ENCODE data around the gene PLCL2. TPM values are rescaled to one million over a fixed set of nuclear protein-coding genes. Genes with fewer than 3 reads are reported as not detected.
A peak's percentile ranks its signal among the peaks of the same experiment; 100 is the strongest.

PLCL2 gene
- 9.2 and 9.9 TPM in 2 replicates for total RNA-seq

- DNase-seq (ENCODE audit: low read depth in 2 of 2), result peak; percentile 31 to 62
Measured at GRCh38 chr3:16884748-16885592, at the start of gene PLCL2. Gene PLCL2, plus strand, starts transcription at chr3:16884955. Its CDS starts 85 bp downstream, at chr3:16885040.

GRCh38 chr3:16836505-16837237 is 48.1 kb upstream of the PLCL2 start:
- no peak for DNase-seq (ENCODE audit: low read depth in 2 of 2)

GRCh38 chr3:16837602-16838001 is 47.2 kb upstream of the PLCL2 start:
- DNase-seq (ENCODE audit: low read depth in 2 of 2), result no peak

GRCh38 chr3:16838561-16838960 is 46.2 kb upstream of the PLCL2 start:
- no peak for DNase-seq (ENCODE audit: low read depth in 2 of 2)

- DNase-seq (ENCODE audit: low read depth in 2 of 2), result peak in 1 of 2 donors; percentile 45
Measured at GRCh38 chr3:16839271-16840100, 45.3 kb upstream of the PLCL2 start.

GRCh38 chr3:16840101-16840424 is 44.7 kb upstream of the PLCL2 start:
- DNase-seq (ENCODE audit: low read depth in 2 of 2), result peak in 1 of 2 donors; percentile 53

GRCh38 chr3:16841041-16841753 is 43.6 kb upstream of the PLCL2 start:
- DNase-seq (ENCODE audit: low read depth in 2 of 2), result no peak

GRCh38 chr3:16841904-16842271 is 42.9 kb upstream of the PLCL2 start:
- DNase-seq (ENCODE audit: low read depth in 2 of 2), result no peak

- no peak for DNase-seq (ENCODE audit: low read depth in 2 of 2)
Measured at GRCh38 chr3:16842272-16843270, 42.2 kb upstream of the PLCL2 start.

- DNase-seq (ENCODE audit: low read depth in 2 of 2), result no peak
Measured at GRCh38 chr3:16844222-16844621, 40.5 kb upstream of the PLCL2 start.

GRCh38 chr3:16844791-16845190 is 40.0 kb upstream of the PLCL2 start:
- no peak for DNase-seq (ENCODE audit: low read depth in 2 of 2)

GRCh38 chr3:16846373-16847080 is 38.2 kb upstream of the PLCL2 start:
- DNase-seq (ENCODE audit: low read depth in 2 of 2), result no peak

- DNase-seq (ENCODE audit: low read depth in 2 of 2), result no peak
Measured at GRCh38 chr3:16848007-16848406, 36.7 kb upstream of the PLCL2 start.

GRCh38 chr3:16849229-16849628 is 35.5 kb upstream of the PLCL2 start:
- DNase-seq (ENCODE audit: low read depth in 2 of 2), result peak; percentile 63 to 87

- DNase-seq (ENCODE audit: low read depth in 2 of 2), result peak; percentile 79 to 83
Measured at GRCh38 chr3:16849795-16850194, 35.0 kb upstream of the PLCL2 start.

GRCh38 chr3:16855497-16855896 is 29.3 kb upstream of the PLCL2 start:
- no peak for DNase-seq (ENCODE audit: low read depth in 2 of 2)

- no peak for DNase-seq (ENCODE audit: low read depth in 2 of 2)
Measured at GRCh38 chr3:16860234-16860633, 24.5 kb upstream of the PLCL2 start.

GRCh38 chr3:16861432-16861831 is 23.3 kb upstream of the PLCL2 start:
- no peak for DNase-seq (ENCODE audit: low read depth in 2 of 2)

- peak; percentile 71 to 82 for DNase-seq (ENCODE audit: low read depth in 2 of 2)
Measured at GRCh38 chr3:16864610-16865313, 20.0 kb upstream of the PLCL2 start.
